Loucy (cell line): ENCODE data around the gene ELL.

Experiments
- H2AFZ ChIP-seq: fragments of 200-600 bp; sonication (generic); 2 replicates; pipeline ENCODE4 v1.6.0; 2016; ENCODE audit warnings: antibody characterized with exemption, mild to moderate bottlenecking, low read length, moderate library complexity
- H3F3A ChIP-seq: fragments of 200-600 bp; 2 replicates; pipeline ENCODE4 v1.6.0; 2016; ENCODE audit warnings: antibody characterized with exemption, low read depth, mild to moderate bottlenecking
- H3K27me3 ChIP-seq: fragments of 200-600 bp; sonication (generic); 2 replicates; pipeline ENCODE4 v1.6.1; 2014; ENCODE audit warnings: low read length, mild to moderate bottlenecking; ENCODE audit not compliant: insufficient read depth, poor library complexity, severe bottlenecking
- H3K36me3 ChIP-seq: fragments of 200-600 bp; sonication (generic); 2 replicates; pipeline ENCODE4 v1.6.1; 2016; ENCODE audit warnings: low read length; ENCODE audit not compliant: insufficient read depth
- H3K4me1 ChIP-seq: fragments of 200-600 bp; sonication (generic); 2 replicates; pipeline ENCODE4 v1.5.1; 2014; ENCODE audit warnings: low read length, mild to moderate bottlenecking; ENCODE audit not compliant: insufficient read depth, poor library complexity, severe bottlenecking
- H3K4me2 ChIP-seq: fragments of 200-600 bp; sonication (generic); 2 replicates; pipeline ENCODE4 v1.6.0; 2014; ENCODE audit warnings: antibody characterized with exemption, low read length, low read depth, mild to moderate bottlenecking; ENCODE audit not compliant: poor library complexity, severe bottlenecking
- H3K4me3 ChIP-seq: fragments of 200-600 bp; sonication (generic); 2 replicates; pipeline ENCODE4 v1.5.1; 2014; ENCODE audit warnings: low read length, mild to moderate bottlenecking, mixed read lengths; ENCODE audit not compliant: poor library complexity, severe bottlenecking
- H3K79me2 ChIP-seq: fragments of 200-600 bp; sonication (generic); 2 replicates; pipeline ENCODE4 v1.6.1; 2014; ENCODE audit warnings: low read length; ENCODE audit not compliant: insufficient read depth
- H3K9ac ChIP-seq: fragments of 200-600 bp; sonication (generic); 2 replicates; pipeline ENCODE4 v1.6.0; 2014; ENCODE audit warnings: mild to moderate bottlenecking, low read depth, low read length, moderate library complexity; ENCODE audit not compliant: poor library complexity, severe bottlenecking
- H3K9me2 ChIP-seq: fragments of 200-600 bp; sonication (generic); replicated peaks from 2 replicates; pipeline ENCODE4 v1.6.1; 2016; ENCODE audit warnings: low read depth, low read length, mixed read lengths
- H3K9me3 ChIP-seq: fragments of 200-600 bp; sonication (generic); 2 replicates; pipeline ENCODE4 v1.6.1; 2014; ENCODE audit warnings: mild to moderate bottlenecking, antibody characterized with exemption, low read length, low read depth; ENCODE audit not compliant: insufficient read depth
- H4K20me1 ChIP-seq: fragments of 200-600 bp; sonication (generic); 2 replicates; pipeline ENCODE4 v1.6.0; 2014; ENCODE audit warnings: antibody characterized with exemption, low read length, mild to moderate bottlenecking; ENCODE audit not compliant: insufficient read depth, poor library complexity, severe bottlenecking
- EZH2phosphoT487 ChIP-seq: fragments of 200-600 bp; IDR thresholded peaks from 2 replicates; pipeline ENCODE4 v1.6.1; 2018; ENCODE audit warnings: antibody characterized with exemption, mild to moderate bottlenecking, moderate library complexity, borderline replicate concordance
- TF ChIP-seq, protein P1 (sequence below): fragments of 200-600 bp; sonication (generic); conservative IDR thresholded peaks from 2 replicates; pipeline ENCODE4 v1.5.1; 2014; ENCODE audit warnings: mild to moderate bottlenecking, antibody characterized with exemption, low read length

The ELL gene

DNA sequence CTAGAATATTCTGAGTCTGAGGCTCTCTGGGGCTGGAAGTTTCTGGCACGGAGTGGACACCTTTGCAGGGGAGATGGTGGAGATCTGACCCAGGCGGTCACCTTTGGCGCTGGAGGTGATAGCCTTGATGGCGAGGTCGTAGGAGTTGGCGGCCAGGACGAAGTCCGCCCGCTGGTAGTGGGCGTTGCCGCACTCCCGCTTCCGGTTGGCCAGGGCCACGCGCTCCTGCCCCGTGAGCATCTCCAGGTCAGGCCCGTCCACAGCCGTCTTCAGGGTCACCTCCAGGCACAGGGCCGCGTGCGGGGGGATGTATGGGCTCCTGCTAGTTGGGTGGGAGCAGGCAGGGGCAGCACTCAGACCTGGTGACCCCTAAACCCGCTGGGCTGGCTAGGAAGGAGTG lies 16.2 kb upstream of the ELL start:
- TF ChIP-seq, protein P1, sequence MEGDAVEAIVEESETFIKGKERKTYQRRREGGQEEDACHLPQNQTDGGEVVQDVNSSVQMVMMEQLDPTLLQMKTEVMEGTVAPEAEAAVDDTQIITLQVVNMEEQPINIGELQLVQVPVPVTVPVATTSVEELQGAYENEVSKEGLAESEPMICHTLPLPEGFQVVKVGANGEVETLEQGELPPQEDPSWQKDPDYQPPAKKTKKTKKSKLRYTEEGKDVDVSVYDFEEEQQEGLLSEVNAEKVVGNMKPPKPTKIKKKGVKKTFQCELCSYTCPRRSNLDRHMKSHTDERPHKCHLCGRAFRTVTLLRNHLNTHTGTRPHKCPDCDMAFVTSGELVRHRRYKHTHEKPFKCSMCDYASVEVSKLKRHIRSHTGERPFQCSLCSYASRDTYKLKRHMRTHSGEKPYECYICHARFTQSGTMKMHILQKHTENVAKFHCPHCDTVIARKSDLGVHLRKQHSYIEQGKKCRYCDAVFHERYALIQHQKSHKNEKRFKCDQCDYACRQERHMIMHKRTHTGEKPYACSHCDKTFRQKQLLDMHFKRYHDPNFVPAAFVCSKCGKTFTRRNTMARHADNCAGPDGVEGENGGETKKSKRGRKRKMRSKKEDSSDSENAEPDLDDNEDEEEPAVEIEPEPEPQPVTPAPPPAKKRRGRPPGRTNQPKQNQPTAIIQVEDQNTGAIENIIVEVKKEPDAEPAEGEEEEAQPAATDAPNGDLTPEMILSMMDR: no peak
- no peak for TF ChIP-seq EZH2phosphoT487
- no peak overlapping the region for H3K4me3 ChIP-seq
- H3K4me1 ChIP-seq: peaks cover 12% of the 10 kb centered on the region
- peaks cover 19% of the 10 kb centered on the region for H3K79me2 ChIP-seq
- H4K20me1 ChIP-seq: peaks cover 10% of the 10 kb centered on the region
- H3K27me3 ChIP-seq: no peaks in the 10 kb centered on the region
- H2AFZ ChIP-seq: no peak overlapping the region
- no peaks in the 10 kb centered on the region for H3K9me2 ChIP-seq
- H3K4me2 ChIP-seq: no peak overlapping the region
- no peaks in the 10 kb centered on the region for H3F3A ChIP-seq
- no peak overlapping the region for H3K9ac ChIP-seq
- no peaks in the 10 kb centered on the region for H3K9me3 ChIP-seq
- H3K36me3 ChIP-seq: peaks cover 4% of the 10 kb centered on the region; the same call in 1 of the 2 replicates

DNA sequence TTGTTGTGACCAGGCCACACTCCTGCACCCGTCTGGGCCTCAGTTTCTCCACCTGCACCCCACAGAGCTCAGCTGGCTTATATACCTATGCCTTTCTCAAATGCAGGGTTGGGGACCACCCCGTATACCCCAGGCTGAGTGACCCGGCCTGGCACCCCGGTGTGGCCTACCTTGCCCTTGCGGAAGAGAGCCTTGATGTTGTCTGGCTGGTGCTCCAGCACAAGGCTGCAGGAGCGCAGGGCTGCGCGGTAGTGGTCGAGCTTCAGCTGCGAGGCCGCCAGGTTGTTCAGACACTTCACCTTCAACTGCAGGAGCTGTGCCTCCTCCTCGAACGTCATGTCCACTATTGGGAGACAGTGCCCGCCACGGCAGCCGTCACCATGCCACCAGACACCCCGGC lies 15.6 kb upstream of the ELL start:
- peaks cover 6% of the 10 kb centered on the region; the same call in 1 of the 2 replicates for H3K36me3 ChIP-seq
- no peak for TF ChIP-seq EZH2phosphoT487
- TF ChIP-seq, protein P1: no peak

DNA sequence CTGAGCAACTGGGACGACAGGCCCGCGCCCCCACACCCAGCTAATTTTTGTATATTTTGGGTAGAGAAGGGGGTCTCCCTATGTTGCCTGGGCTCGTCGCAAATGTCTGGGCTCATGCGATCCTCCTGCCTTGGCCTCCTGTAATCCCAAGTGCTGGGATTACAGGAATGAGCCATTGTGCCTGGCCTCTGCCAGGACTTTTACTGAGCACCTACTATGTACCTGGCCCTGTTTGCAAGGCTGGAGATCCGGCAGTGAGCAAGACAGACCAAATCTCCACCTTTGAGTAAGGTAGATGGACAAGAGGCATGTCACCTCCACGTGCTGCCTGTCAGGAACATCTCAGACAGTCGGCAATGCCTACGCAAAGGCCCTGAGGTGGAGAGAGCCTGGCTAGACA lies 14.6 kb upstream of the ELL start:
- H3K4me2 ChIP-seq: no peak overlapping the region
- H3F3A ChIP-seq: no peaks in the 10 kb centered on the region
- TF ChIP-seq, protein P1: no peak
- no peaks in the 10 kb centered on the region for H3K27me3 ChIP-seq
- no peak overlapping the region for H3K9ac ChIP-seq
- H3K9me2 ChIP-seq: no peaks in the 10 kb centered on the region
- peaks cover 6% of the 10 kb centered on the region; the same call in 1 of the 2 replicates for H3K36me3 ChIP-seq
- H2AFZ ChIP-seq: no peak overlapping the region
- H3K4me3 ChIP-seq: no peak overlapping the region
- H3K4me1 ChIP-seq: peaks cover under 1% of the 10 kb centered on the region
- no peaks in the 10 kb centered on the region for H3K9me3 ChIP-seq
- peaks cover 6% of the 10 kb centered on the region; the same call in 1 of the 2 replicates for H3K79me2 ChIP-seq
- H4K20me1 ChIP-seq: peaks cover 3% of the 10 kb centered on the region

More for the DNA sequence above, 15.6 kb upstream of the ELL start:
- no peak overlapping the region for H3K9ac ChIP-seq
- H3K4me3 ChIP-seq: no peak overlapping the region
- peaks cover 10% of the 10 kb centered on the region for H3K4me1 ChIP-seq
- H2AFZ ChIP-seq: no peak overlapping the region
- H3F3A ChIP-seq: no peaks in the 10 kb centered on the region
- H3K27me3 ChIP-seq: no peaks in the 10 kb centered on the region
- H3K79me2 ChIP-seq: peaks cover 16% of the 10 kb centered on the region
- H3K9me3 ChIP-seq: no peaks in the 10 kb centered on the region
- H3K4me2 ChIP-seq: no peak overlapping the region
- no peaks in the 10 kb centered on the region for H3K9me2 ChIP-seq
- H4K20me1 ChIP-seq: peaks cover 8% of the 10 kb centered on the region
